ENCODE measurements around the gene GTPBP1. TPM values are rescaled to one million over a fixed set of nuclear protein-coding genes. Genes with fewer than 3 reads are reported as not detected.

The GTPBP1 gene
- total and polyA plus RNA-seq, 8 donors = 9.2 to 199 (median 28.5) TPM

GRCh38 chr22:38715176-38715764, 9.5 kb downstream of the GTPBP1 start:
- intact Hi-C loops (cut with DNase I; ENCODE audit: low total_unique reads) = no loop called here
- TF ChIP-seq POLR2A (IDR thresholded peaks at IDR 0.05) (no peak), CTCF (IDR thresholded peaks at IDR 0.05) (no peak), EP300 (IDR thresholded peaks at IDR 0.05) (no peak), POLR2AphosphoS5 (IDR thresholded peaks at IDR 0.05) (no peak)
- H3K9me3 ChIP-seq = no peaks in the 10 kb centered on the region
- no peak overlapping the region for H3K27ac ChIP-seq
- no peak overlapping the region for H3K4me3 ChIP-seq
- H3K27me3 ChIP-seq = no peaks in the 10 kb centered on the region
- peaks cover 22 to 61% (median 55%) of the 10 kb centered on the region in 4 donors for H3K36me3 ChIP-seq
- H3K4me1 ChIP-seq = peaks cover 15 to 74% (median 33%) of the 10 kb centered on the region in 4 donors
- WGBS, 5 donors = 80 to 87% (median 85%) methylated on average over 9 of the region's 9 CpGs
- no peak for DNase-seq

DNA sequence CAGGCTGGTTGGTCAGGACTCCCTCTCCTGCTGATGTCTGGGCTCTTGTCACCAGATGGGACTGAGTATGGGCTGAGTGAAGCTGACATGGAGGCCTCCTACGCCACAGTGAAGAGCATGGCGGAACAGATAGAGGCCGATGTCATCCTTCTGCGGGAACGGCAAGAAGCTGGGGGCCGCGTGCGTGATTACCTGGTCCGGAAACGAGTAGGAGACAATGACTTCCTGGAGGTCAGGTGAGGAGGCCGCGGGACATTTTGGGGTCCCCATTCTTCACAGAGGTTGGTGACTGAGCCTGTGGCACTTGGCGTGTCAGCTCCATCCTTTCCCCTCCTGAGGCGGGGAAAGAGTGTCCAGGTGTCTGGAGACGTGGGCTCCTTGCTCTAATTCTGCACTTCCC, 10.1 kb downstream of the GTPBP1 start:
- H3K9me3 ChIP-seq = no peaks in the 10 kb centered on the region
- DNase-seq = no peak
- H3K27ac ChIP-seq = no peak overlapping the region
- WGBS, 5 donors = 90 to 96% (median 95%) methylated on average over 15 of the region's 15 CpGs
- intact Hi-C loops (cut with DNase I; ENCODE audit: low total_unique reads) = no loop called here
- H3K4me3 ChIP-seq = no peak overlapping the region
- H3K4me1 ChIP-seq = peaks cover 15 to 68% (median 33%) of the 10 kb centered on the region in 4 donors
- TF ChIP-seq EP300 (IDR thresholded peaks at IDR 0.05) (no peak), POLR2AphosphoS5 (IDR thresholded peaks at IDR 0.05) (no peak)
- H3K36me3 ChIP-seq = peaks cover 22 to 61% (median 55%) of the 10 kb centered on the region in 4 donors
- H3K27me3 ChIP-seq = no peaks in the 10 kb centered on the region

- Histone ChIP-seq H3K27ac (no peak overlapping the region), H3K9me3 (no peaks in the 10 kb centered on the region), H3K4me1 (peaks cover 15 to 64% (median 33%) of the 10 kb centered on the region in 4 donors), H3K36me3 (peaks cover 22 to 65% (median 56%) of the 10 kb centered on the region in 4 donors), H3K4me3 (no peak overlapping the region), H3K27me3 (no peaks in the 10 kb centered on the region)
- no peak for DNase-seq
- TF ChIP-seq EP300 (IDR thresholded peaks at IDR 0.05) (no peak), POLR2AphosphoS5 (IDR thresholded peaks at IDR 0.05) (no peak), POLR2A (IDR thresholded peaks at IDR 0.05) (no peak), CTCF (IDR thresholded peaks at IDR 0.05) (no peak)
- WGBS, 5 donors = 93 to 97% (median 97%) methylated on average over 5 to 10 of the region's 10 CpGs
- intact Hi-C loops (cut with DNase I; ENCODE audit: low total_unique reads) = no loop called here
Measured at GRCh38 chr22:38716271-38716670, 10.5 kb downstream of the GTPBP1 start.

GRCh38 chr22:38716826-38717225, 11.1 kb downstream of the GTPBP1 start:
- H3K27ac ChIP-seq = no peak overlapping the region
- no peaks in the 10 kb centered on the region for H3K27me3 ChIP-seq
- no peaks in the 10 kb centered on the region for H3K9me3 ChIP-seq
- no peak for DNase-seq
- TF ChIP-seq EP300 (IDR thresholded peaks at IDR 0.05) = no peak
- no peak for TF ChIP-seq POLR2A (IDR thresholded peaks at IDR 0.05)
- no peak for TF ChIP-seq POLR2AphosphoS5 (IDR thresholded peaks at IDR 0.05)
- TF ChIP-seq CTCF (IDR thresholded peaks at IDR 0.05) = no peak
- H3K4me1 ChIP-seq = peaks cover 15 to 59% (median 33%) of the 10 kb centered on the region in 4 donors
- no peak overlapping the region for H3K4me3 ChIP-seq
- WGBS, 5 donors = 88 to 100% (median 93%) methylated on average over 6 to 9 of the region's 9 CpGs
- intact Hi-C loops (cut with DNase I; ENCODE audit: low total_unique reads) = no loop called here
- H3K36me3 ChIP-seq = peaks cover 22 to 70% (median 61%) of the 10 kb centered on the region in 4 donors

DNA sequence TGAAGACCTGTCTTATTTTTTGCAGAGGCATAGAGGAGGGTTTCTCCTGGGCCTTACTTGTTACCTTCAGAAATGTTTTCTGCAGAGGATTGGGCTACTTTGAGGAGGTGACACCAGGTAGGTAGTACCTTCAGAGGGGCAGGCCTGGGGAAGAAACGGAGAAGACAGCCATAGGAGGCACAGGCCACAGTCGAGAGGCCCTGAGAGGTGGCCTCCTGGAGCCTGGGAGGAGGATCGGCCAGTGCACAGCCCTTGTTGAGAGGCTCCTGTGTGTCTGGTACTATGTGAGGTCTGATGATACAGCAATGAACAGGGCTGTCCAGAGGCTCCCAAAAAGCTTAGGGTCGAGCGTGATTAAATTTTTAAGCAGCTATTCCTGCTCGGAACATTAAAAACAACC, 11.5 kb downstream of the GTPBP1 start:
- Histone ChIP-seq H3K4me3 (no peak overlapping the region), H3K27ac (peak overlapping the region in 1 of 5 donors; percentile 64), H3K36me3 (peaks cover 23 to 72% (median 65%) of the 10 kb centered on the region in 4 donors), H3K9me3 (no peaks in the 10 kb centered on the region), H3K27me3 (no peaks in the 10 kb centered on the region), H3K4me1 (peaks cover 15 to 54% (median 32%) of the 10 kb centered on the region in 4 donors)
- TF ChIP-seq EP300 (IDR thresholded peaks at IDR 0.05) = no peak
- no peak for TF ChIP-seq POLR2A (IDR thresholded peaks at IDR 0.05)
- no peak for TF ChIP-seq POLR2AphosphoS5 (IDR thresholded peaks at IDR 0.05)
- TF ChIP-seq CTCF (IDR thresholded peaks at IDR 0.05) = no peak
- intact Hi-C loops (cut with DNase I; ENCODE audit: low total_unique reads) = no loop called here
- WGBS, 5 donors = 90 to 96% (median 94%) methylated on average over 6 of the region's 6 CpGs
- DNase-seq = no peak
